Cardiac fibroblast (primary cell): ENCODE data around the gene SEMA6A.

ENCODE experiments used
- DNase-seq, 2 donors: peaks; one replicate each; pipeline versions ENCODE4 v3.0.0 to v3.0.0-alpha.2; 2010; ENCODE audit warnings: low read depth in 2 of 2
- H3K4me3 ChIP-seq, 2 donors: replicated peaks in 1 of 2; 1 replicate in 1 of 2; 2 replicates in 1 of 2; pipeline ENCODE4 v1.5.1; 2011; ENCODE audit warnings: low read depth in 2 of 2, low read length in 2 of 2, mild to moderate bottlenecking in 2 of 2, moderate library complexity in 1 of 2
- CTCF ChIP-seq: IDR thresholded peaks from one replicate; pipeline ENCODE4 v1.5.1; 2011; ENCODE audit warnings: low read depth, mild to moderate bottlenecking, low read length, inconsistent platforms

SEMA6A gene

GRCh38 chr5:116544531-116545241 is 29.9 kb downstream of the SEMA6A start:
- no peak overlapping the region for H3K4me3 ChIP-seq
- DNase-seq, result no peak
- TF ChIP-seq CTCF, result no peak

GRCh38 chr5:116543501-116543900 is 31.1 kb downstream of the SEMA6A start:
- DNase-seq, result no peak
- H3K4me3 ChIP-seq, result no peak overlapping the region
- no peak for TF ChIP-seq CTCF

DNA sequence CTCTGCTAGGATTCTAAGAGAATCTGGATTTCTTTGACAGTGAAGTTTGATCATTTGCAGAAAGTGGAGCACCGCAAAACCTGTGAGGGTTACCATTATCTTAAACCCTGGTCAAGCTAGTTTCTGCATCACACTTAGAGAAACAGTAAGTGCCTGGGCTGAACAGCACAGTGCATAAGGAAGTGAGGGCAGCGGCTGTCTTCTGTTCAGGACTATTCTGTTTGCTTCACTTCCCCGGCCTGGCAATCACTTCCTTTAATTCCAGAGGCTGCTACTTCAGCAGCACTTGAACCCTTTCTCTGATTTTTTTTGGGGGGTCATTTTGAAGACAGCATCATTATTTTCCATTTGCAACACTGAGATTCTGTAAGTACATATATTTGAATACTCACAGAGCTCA is 32.0 kb downstream of the SEMA6A start:
- no peak for TF ChIP-seq CTCF
- DNase-seq, result no peak
- no peak overlapping the region for H3K4me3 ChIP-seq

- H3K4me3 ChIP-seq, result no peak overlapping the region
- DNase-seq, result no peak
- no peak for TF ChIP-seq CTCF
Measured at GRCh38 chr5:116539222-116539621, 35.4 kb downstream of the SEMA6A start.

GRCh38 chr5:116536316-116537083 is 38.1 kb downstream of the SEMA6A start:
- TF ChIP-seq CTCF, result no peak
- no peak overlapping the region for H3K4me3 ChIP-seq
- DNase-seq, result peak; percentile 2 to 3

GRCh38 chr5:116534964-116535651 is 39.5 kb downstream of the SEMA6A start:
- DNase-seq, result no peak
- no peak for TF ChIP-seq CTCF

More at GRCh38 chr5:116534964-116535651, 39.5 kb downstream of the SEMA6A start:
- H3K4me3 ChIP-seq, result no peak overlapping the region
